ENCODE results near the gene UTS2B. TPM values are rescaled to one million over a fixed set of nuclear protein-coding genes. Genes with fewer than 3 reads are reported as not detected.

The UTS2B gene
- total RNA-seq, 1 experiment from 2014 or later: not detected

- H3K4me3 ChIP-seq (ENCODE audit: low read length): no peak overlapping the region
- no peaks in the 10 kb centered on the region for H3K27me3 ChIP-seq (ENCODE audit: low read length)
- H3K9me3 ChIP-seq (ENCODE audit: low read length): peaks cover 22% of the 10 kb centered on the region
- H3K9me2 ChIP-seq (replicated peaks; ENCODE audit: insufficient read depth, low read length): no peaks in the 10 kb centered on the region
- H3K79me2 ChIP-seq (ENCODE audit: low read length): no peaks in the 10 kb centered on the region
- H3K36me3 ChIP-seq (ENCODE audit: insufficient read depth, low read length): no peaks in the 10 kb centered on the region
- no peak overlapping the region for H2AFZ ChIP-seq (ENCODE audit: low read length)
- H3K9ac ChIP-seq (ENCODE audit: low read length): no peak overlapping the region
- no peaks in the 10 kb centered on the region for H3K4me1 ChIP-seq (ENCODE audit: low read length)
- no peak overlapping the region for H3K27ac ChIP-seq (ENCODE audit: low read length)
- no peak overlapping the region for H3K4me2 ChIP-seq (ENCODE audit: low read depth, low read length, poor library complexity, severe bottlenecking)
- H4K20me1 ChIP-seq (ENCODE audit: insufficient read depth, low read depth, low read length): no peaks in the 10 kb centered on the region
- DNase-seq: no peak
These were observed 1.9 kb downstream of the UTS2B start for GRCh38 chr3:191328383-191328961.

GRCh38 chr3:191327526-191327925 is 2.8 kb downstream of the UTS2B start:
- H3K9me2 ChIP-seq (replicated peaks; ENCODE audit: insufficient read depth, low read length): no peaks in the 10 kb centered on the region
- no peaks in the 10 kb centered on the region for H3K36me3 ChIP-seq (ENCODE audit: insufficient read depth, low read length)
- no peaks in the 10 kb centered on the region for H3K79me2 ChIP-seq (ENCODE audit: low read length)
- no peaks in the 10 kb centered on the region for H3K4me1 ChIP-seq (ENCODE audit: low read length)
- no peak overlapping the region for H3K27ac ChIP-seq (ENCODE audit: low read length)
- H4K20me1 ChIP-seq (ENCODE audit: insufficient read depth, low read depth, low read length): no peaks in the 10 kb centered on the region
- no peaks in the 10 kb centered on the region for H3K27me3 ChIP-seq (ENCODE audit: low read length)
- no peak overlapping the region for H3K4me3 ChIP-seq (ENCODE audit: low read length)
- no peak overlapping the region for H3K9ac ChIP-seq (ENCODE audit: low read length)
- peaks cover 29% of the 10 kb centered on the region for H3K9me3 ChIP-seq (ENCODE audit: low read length)
- H2AFZ ChIP-seq (ENCODE audit: low read length): no peak overlapping the region
- H3K4me2 ChIP-seq (ENCODE audit: low read depth, low read length, poor library complexity, severe bottlenecking): no peak overlapping the region
- no peak for DNase-seq

- H3K4me2 ChIP-seq (ENCODE audit: low read depth, low read length, poor library complexity, severe bottlenecking): no peak overlapping the region
- DNase-seq: no peak
- peaks cover 26% of the 10 kb centered on the region for H3K9me3 ChIP-seq (ENCODE audit: low read length)
These were observed 5.4 kb downstream of the UTS2B start for GRCh38 chr3:191324936-191325335.

GRCh38 chr3:191321019-191321767 is 9.1 kb downstream of the UTS2B start:
- no peak for DNase-seq
- Histone ChIP-seq H3K36me3 (ENCODE audit: insufficient read depth, low read length) (no peaks in the 10 kb centered on the region), H3K4me3 (ENCODE audit: low read length) (no peak overlapping the region), H3K79me2 (ENCODE audit: low read length) (no peaks in the 10 kb centered on the region), H4K20me1 (ENCODE audit: insufficient read depth, low read depth, low read length) (no peaks in the 10 kb centered on the region), H3K9ac (ENCODE audit: low read length) (no peak overlapping the region), H3K4me2 (ENCODE audit: low read depth, low read length, poor library complexity, severe bottlenecking) (no peak overlapping the region), H3K9me3 (ENCODE audit: low read length) (peaks cover 30% of the 10 kb centered on the region), H3K27ac (ENCODE audit: low read length) (no peak overlapping the region), H3K9me2 (replicated peaks; ENCODE audit: insufficient read depth, low read length) (no peaks in the 10 kb centered on the region), H2AFZ (ENCODE audit: low read length) (no peak overlapping the region), H3K27me3 (ENCODE audit: low read length) (no peaks in the 10 kb centered on the region), H3K4me1 (ENCODE audit: low read length) (no peaks in the 10 kb centered on the region)

More at GRCh38 chr3:191324936-191325335, 5.4 kb downstream of the UTS2B start:
- Histone ChIP-seq H3K9me2 (replicated peaks; ENCODE audit: insufficient read depth, low read length) (no peaks in the 10 kb centered on the region), H3K27ac (ENCODE audit: low read length) (no peak overlapping the region), H3K27me3 (ENCODE audit: low read length) (no peaks in the 10 kb centered on the region), H2AFZ (ENCODE audit: low read length) (no peak overlapping the region), H3K9ac (ENCODE audit: low read length) (no peak overlapping the region), H3K4me3 (ENCODE audit: low read length) (no peak overlapping the region), H3K36me3 (ENCODE audit: insufficient read depth, low read length) (no peaks in the 10 kb centered on the region), H4K20me1 (ENCODE audit: insufficient read depth, low read depth, low read length) (no peaks in the 10 kb centered on the region), H3K79me2 (ENCODE audit: low read length) (no peaks in the 10 kb centered on the region), H3K4me1 (ENCODE audit: low read length) (no peaks in the 10 kb centered on the region)

- Histone ChIP-seq H3K4me3 (ENCODE audit: low read length) (no peak overlapping the region), H4K20me1 (ENCODE audit: insufficient read depth, low read depth, low read length) (no peaks in the 10 kb centered on the region), H2AFZ (ENCODE audit: low read length) (no peak overlapping the region), H3K9ac (ENCODE audit: low read length) (no peak overlapping the region), H3K4me2 (ENCODE audit: low read depth, low read length, poor library complexity, severe bottlenecking) (no peak overlapping the region), H3K4me1 (ENCODE audit: low read length) (no peaks in the 10 kb centered on the region), H3K79me2 (ENCODE audit: low read length) (no peaks in the 10 kb centered on the region), H3K9me3 (ENCODE audit: low read length) (peaks cover 35% of the 10 kb centered on the region), H3K9me2 (replicated peaks; ENCODE audit: insufficient read depth, low read length) (no peaks in the 10 kb centered on the region), H3K27me3 (ENCODE audit: low read length) (no peaks in the 10 kb centered on the region), H3K36me3 (ENCODE audit: insufficient read depth, low read length) (no peaks in the 10 kb centered on the region), H3K27ac (ENCODE audit: low read length) (no peak overlapping the region)
- no peak for DNase-seq
These were observed 10.0 kb downstream of the UTS2B start for GRCh38 chr3:191320316-191320715.

GRCh38 chr3:191316876-191317603 is 13.3 kb downstream of the UTS2B start:
- no peak overlapping the region for H3K27ac ChIP-seq (ENCODE audit: low read length)
- no peak overlapping the region for H3K4me3 ChIP-seq (ENCODE audit: low read length)
- no peak for DNase-seq
- no peaks in the 10 kb centered on the region for H3K9me2 ChIP-seq (replicated peaks; ENCODE audit: insufficient read depth, low read length)
- H3K36me3 ChIP-seq (ENCODE audit: insufficient read depth, low read length): no peaks in the 10 kb centered on the region
- no peaks in the 10 kb centered on the region for H4K20me1 ChIP-seq (ENCODE audit: insufficient read depth, low read depth, low read length)
- H3K4me1 ChIP-seq (ENCODE audit: low read length): no peaks in the 10 kb centered on the region
- H3K27me3 ChIP-seq (ENCODE audit: low read length): no peaks in the 10 kb centered on the region
- no peak overlapping the region for H3K4me2 ChIP-seq (ENCODE audit: low read depth, low read length, poor library complexity, severe bottlenecking)
- H3K9ac ChIP-seq (ENCODE audit: low read length): no peak overlapping the region
- H2AFZ ChIP-seq (ENCODE audit: low read length): no peak overlapping the region
- no peaks in the 10 kb centered on the region for H3K79me2 ChIP-seq (ENCODE audit: low read length)
- peaks cover 27% of the 10 kb centered on the region for H3K9me3 ChIP-seq (ENCODE audit: low read length)

- no peak overlapping the region for H3K9ac ChIP-seq (ENCODE audit: low read length)
- H3K4me3 ChIP-seq (ENCODE audit: low read length): no peak overlapping the region
- no peak overlapping the region for H3K27ac ChIP-seq (ENCODE audit: low read length)
- no peaks in the 10 kb centered on the region for H3K36me3 ChIP-seq (ENCODE audit: insufficient read depth, low read length)
- H2AFZ ChIP-seq (ENCODE audit: low read length): no peak overlapping the region
- H3K4me2 ChIP-seq (ENCODE audit: low read depth, low read length, poor library complexity, severe bottlenecking): no peak overlapping the region
- no peaks in the 10 kb centered on the region for H3K9me2 ChIP-seq (replicated peaks; ENCODE audit: insufficient read depth, low read length)
- H4K20me1 ChIP-seq (ENCODE audit: insufficient read depth, low read depth, low read length): no peaks in the 10 kb centered on the region
- DNase-seq: no peak
- H3K79me2 ChIP-seq (ENCODE audit: low read length): no peaks in the 10 kb centered on the region
- peaks cover 31% of the 10 kb centered on the region for H3K9me3 ChIP-seq (ENCODE audit: low read length)
- H3K27me3 ChIP-seq (ENCODE audit: low read length): no peaks in the 10 kb centered on the region
- no peaks in the 10 kb centered on the region for H3K4me1 ChIP-seq (ENCODE audit: low read length)
These were observed 16.1 kb downstream of the UTS2B start for GRCh38 chr3:191314109-191314728.

GRCh38 chr3:191313296-191313695 is 17.0 kb downstream of the UTS2B start:
- H3K79me2 ChIP-seq (ENCODE audit: low read length): no peaks in the 10 kb centered on the region
- H3K27ac ChIP-seq (ENCODE audit: low read length): no peak overlapping the region
- no peaks in the 10 kb centered on the region for H3K36me3 ChIP-seq (ENCODE audit: insufficient read depth, low read length)
- H3K9ac ChIP-seq (ENCODE audit: low read length): no peak overlapping the region
- no peaks in the 10 kb centered on the region for H3K27me3 ChIP-seq (ENCODE audit: low read length)
- H4K20me1 ChIP-seq (ENCODE audit: insufficient read depth, low read depth, low read length): no peaks in the 10 kb centered on the region
- no peak overlapping the region for H3K4me3 ChIP-seq (ENCODE audit: low read length)
- no peaks in the 10 kb centered on the region for H3K4me1 ChIP-seq (ENCODE audit: low read length)
- no peak overlapping the region for H3K4me2 ChIP-seq (ENCODE audit: low read depth, low read length, poor library complexity, severe bottlenecking)
- H3K9me3 ChIP-seq (ENCODE audit: low read length): peaks cover 26% of the 10 kb centered on the region
- no peak overlapping the region for H2AFZ ChIP-seq (ENCODE audit: low read length)
- H3K9me2 ChIP-seq (replicated peaks; ENCODE audit: insufficient read depth, low read length): no peaks in the 10 kb centered on the region
- DNase-seq: no peak
